WTC11 (cell line): ENCODE measurements around the gene FANCE. TPM values are rescaled to one million over a fixed set of nuclear protein-coding genes. Genes with fewer than 3 reads are reported as not detected.

Experiments used
- ELF4 ChIP-seq: sonication (generic); formaldehyde crosslinking; IDR thresholded peaks from 2 replicates; pipeline ENCODE4 v1.8.1; 2022; ENCODE audit warnings: low read depth, mild to moderate bottlenecking, moderate library complexity, missing genetic modification reagents
- MYBL2 ChIP-seq: sonication (generic); formaldehyde crosslinking; IDR thresholded peaks from 2 replicates; pipeline ENCODE4 v1.8.1; 2023; ENCODE audit warnings: mild to moderate bottlenecking, moderate library complexity, missing genetic modification reagents
- RELA ChIP-seq: sonication (generic); formaldehyde crosslinking; IDR thresholded peaks from 2 replicates; pipeline ENCODE4 v1.8.1; 2022; ENCODE audit warnings: missing genetic modification reagents, mild to moderate bottlenecking, borderline replicate concordance
- SP1 ChIP-seq: sonication (generic); formaldehyde crosslinking; conservative IDR thresholded peaks from 2 replicates; pipeline ENCODE4 v1.8.1; 2022; ENCODE audit warnings: missing genetic modification reagents
- ZNF232 ChIP-seq: sonication (generic); formaldehyde crosslinking; IDR thresholded peaks from 2 replicates; pipeline ENCODE4 v1.8.0; 2022; ENCODE audit warnings: mild to moderate bottlenecking, missing genetic modification reagents
- ZNF263 ChIP-seq: sonication (generic); formaldehyde crosslinking; IDR thresholded peaks from 2 replicates; pipeline ENCODE4 v1.8.1; 2022; ENCODE audit warnings: low read depth, mild to moderate bottlenecking, moderate library complexity, missing genetic modification reagents
- ZNF416 ChIP-seq: fragments of 250-450 bp; sonication (Bioruptor Pico); IDR thresholded peaks from 2 replicates; pipeline ENCODE4 v1.9.0; 2021; ENCODE audit warnings: mild to moderate bottlenecking, inconsistent platforms
- ZNF423 ChIP-seq: fragments of 250-450 bp; sonication (Bioruptor Pico); IDR thresholded peaks from 2 replicates; pipeline ENCODE4 v2.1.2; 2022; ENCODE audit warnings: mild to moderate bottlenecking, moderate library complexity
- total RNA-seq: library from RNA; stranded (reverse); gene quantifications from 3 replicates; pipeline ENCODE4 v1.2.3, GENCODE V29; 2021
- TF ChIP-seq, protein P1 (sequence below): fragments of 250-450 bp; sonication (Bioruptor Pico); IDR thresholded peaks from 2 replicates; pipeline ENCODE4 v1.9.0; 2021; ENCODE audit warnings: moderate library complexity, mild to moderate bottlenecking, inconsistent platforms, borderline replicate concordance
- TF ChIP-seq, protein P2 (sequence below): sonication (generic); formaldehyde crosslinking; IDR thresholded peaks from 2 replicates; pipeline ENCODE4 v1.8.1; 2023; ENCODE audit warnings: mild to moderate bottlenecking, moderate library complexity, missing genetic modification reagents
- TF ChIP-seq, protein P3 (sequence below): sonication (generic); formaldehyde crosslinking; IDR thresholded peaks from 2 replicates; pipeline ENCODE4 v1.8.0; 2022; ENCODE audit warnings: mild to moderate bottlenecking, missing genetic modification reagents
- TF ChIP-seq, protein P4 (sequence below): sonication (generic); formaldehyde crosslinking; IDR thresholded peaks from 2 replicates; pipeline ENCODE4 v1.8.0; 2022; ENCODE audit warnings: missing genetic modification reagents
- TF ChIP-seq, protein P5 (sequence below): sonication (generic); formaldehyde crosslinking; conservative IDR thresholded peaks from 2 replicates; pipeline ENCODE4 v1.8.1; 2023; ENCODE audit warnings: mild to moderate bottlenecking, low read depth, missing genetic modification reagents, moderate library complexity
- TF ChIP-seq, protein P6 (sequence below): fragments of 200-600 bp; IDR thresholded peaks from 2 replicates; pipeline ENCODE4 v1.8.0; 2022; ENCODE audit warnings: antibody characterized with exemption
- TF ChIP-seq, protein P7 (sequence below): sonication (generic); formaldehyde crosslinking; IDR thresholded peaks from 2 replicates; pipeline ENCODE4 v1.8.0; 2023; ENCODE audit warnings: missing genetic modification reagents
- TF ChIP-seq, protein P8 (sequence below): sonication (generic); formaldehyde crosslinking; IDR thresholded peaks from 2 replicates; pipeline ENCODE4 v1.8.1; 2022; ENCODE audit warnings: missing genetic modification reagents, borderline replicate concordance
- TF ChIP-seq, protein P9 (sequence below): fragments of 250-450 bp; sonication (Bioruptor Pico); IDR thresholded peaks from 2 replicates; pipeline ENCODE4 v2.1.2; 2022; ENCODE audit warnings: mild to moderate bottlenecking, moderate library complexity
- TF ChIP-seq, protein P10 (sequence below): sonication (generic); formaldehyde crosslinking; IDR thresholded peaks from 2 replicates; pipeline ENCODE4 v1.8.1; 2023; ENCODE audit warnings: mild to moderate bottlenecking, missing genetic modification reagents, moderate library complexity
- TF ChIP-seq, protein P11 (sequence below): sonication (generic); formaldehyde crosslinking; IDR thresholded peaks from 2 replicates; pipeline ENCODE4 v1.8.1; 2022; ENCODE audit warnings: low read depth, mild to moderate bottlenecking, moderate library complexity, missing genetic modification reagents, borderline replicate concordance

The FANCE gene
- total RNA-seq, 1 experiment from 2014 or later, result 22.3 TPM

DNA sequence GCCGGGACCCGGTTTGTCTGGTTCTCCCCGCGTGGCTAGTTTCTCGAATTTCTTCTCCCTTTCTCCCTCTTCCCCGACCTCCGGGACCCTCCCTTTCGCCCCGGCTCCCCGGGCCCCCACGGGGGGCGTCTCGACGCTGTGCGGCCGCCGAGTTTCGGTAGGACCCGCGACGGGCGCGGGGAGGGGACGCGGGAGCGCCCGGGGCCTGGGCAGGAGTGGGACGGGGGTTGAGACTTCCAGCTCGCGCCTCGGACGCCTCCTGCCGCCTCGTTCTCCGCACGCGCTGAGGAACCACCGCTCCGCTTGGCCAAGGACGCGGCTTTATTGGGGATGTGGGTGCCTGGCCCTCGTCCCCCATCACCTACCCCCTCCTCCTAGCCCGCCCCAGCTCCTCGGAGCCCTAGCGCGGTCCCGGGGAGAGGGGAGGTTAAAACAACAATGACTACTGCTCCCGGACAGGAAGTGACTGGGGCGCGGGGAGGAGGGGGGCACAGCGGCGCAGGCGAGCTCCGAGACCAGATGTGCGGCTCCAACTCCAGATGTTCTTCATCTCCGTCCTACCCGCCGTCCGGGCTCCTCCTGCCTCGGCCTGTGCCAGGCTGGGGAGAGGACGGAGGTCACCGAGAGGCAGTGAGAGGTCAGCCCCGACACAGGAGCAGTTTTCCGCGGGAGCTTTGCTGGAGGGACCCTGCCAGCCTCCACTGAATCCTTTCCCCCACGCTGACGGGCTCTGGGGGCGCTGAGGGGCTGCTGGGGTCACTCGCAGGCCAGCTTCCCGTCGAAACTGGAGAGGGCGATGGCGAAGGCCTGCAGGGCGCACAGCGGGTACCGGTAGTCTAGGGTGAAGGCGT, 45.7 kb downstream of the FANCE start (continued):
- TF ChIP-seq, protein P1, sequence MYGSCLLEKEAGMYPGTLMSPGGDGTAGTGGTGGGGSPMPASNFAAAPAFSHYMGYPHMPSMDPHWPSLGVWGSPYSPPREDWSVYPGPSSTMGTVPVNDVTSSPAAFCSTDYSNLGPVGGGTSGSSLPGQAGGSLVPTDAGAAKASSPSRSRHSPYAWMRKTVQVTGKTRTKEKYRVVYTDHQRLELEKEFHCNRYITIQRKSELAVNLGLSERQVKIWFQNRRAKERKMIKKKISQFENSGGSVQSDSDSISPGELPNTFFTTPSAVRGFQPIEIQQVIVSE, result no peak
- TF ChIP-seq, protein P2, sequence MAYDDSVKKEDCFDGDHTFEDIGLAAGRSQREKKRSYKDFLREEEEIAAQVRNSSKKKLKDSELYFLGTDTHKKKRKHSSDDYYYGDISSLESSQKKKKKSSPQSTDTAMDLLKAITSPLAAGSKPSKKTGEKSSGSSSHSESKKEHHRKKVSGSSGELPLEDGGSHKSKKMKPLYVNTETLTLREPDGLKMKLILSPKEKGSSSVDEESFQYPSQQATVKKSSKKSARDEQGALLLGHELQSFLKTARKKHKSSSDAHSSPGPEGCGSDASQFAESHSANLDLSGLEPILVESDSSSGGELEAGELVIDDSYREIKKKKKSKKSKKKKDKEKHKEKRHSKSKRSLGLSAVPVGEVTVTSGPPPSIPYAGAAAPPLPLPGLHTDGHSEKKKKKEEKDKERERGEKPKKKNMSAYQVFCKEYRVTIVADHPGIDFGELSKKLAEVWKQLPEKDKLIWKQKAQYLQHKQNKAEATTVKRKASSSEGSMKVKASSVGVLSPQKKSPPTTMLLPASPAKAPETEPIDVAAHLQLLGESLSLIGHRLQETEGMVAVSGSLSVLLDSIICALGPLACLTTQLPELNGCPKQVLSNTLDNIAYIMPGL, result peak; percentile 83
- TF ChIP-seq ZNF423 (CRISPR knock-in tag), result peak; percentile 92
- TF ChIP-seq, protein P3, sequence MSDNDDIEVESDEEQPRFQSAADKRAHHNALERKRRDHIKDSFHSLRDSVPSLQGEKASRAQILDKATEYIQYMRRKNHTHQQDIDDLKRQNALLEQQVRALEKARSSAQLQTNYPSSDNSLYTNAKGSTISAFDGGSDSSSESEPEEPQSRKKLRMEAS (CRISPR knock-in tag), result peak; percentile 48
- no peak for TF ChIP-seq RELA (CRISPR knock-in tag)
- TF ChIP-seq, protein P4, sequence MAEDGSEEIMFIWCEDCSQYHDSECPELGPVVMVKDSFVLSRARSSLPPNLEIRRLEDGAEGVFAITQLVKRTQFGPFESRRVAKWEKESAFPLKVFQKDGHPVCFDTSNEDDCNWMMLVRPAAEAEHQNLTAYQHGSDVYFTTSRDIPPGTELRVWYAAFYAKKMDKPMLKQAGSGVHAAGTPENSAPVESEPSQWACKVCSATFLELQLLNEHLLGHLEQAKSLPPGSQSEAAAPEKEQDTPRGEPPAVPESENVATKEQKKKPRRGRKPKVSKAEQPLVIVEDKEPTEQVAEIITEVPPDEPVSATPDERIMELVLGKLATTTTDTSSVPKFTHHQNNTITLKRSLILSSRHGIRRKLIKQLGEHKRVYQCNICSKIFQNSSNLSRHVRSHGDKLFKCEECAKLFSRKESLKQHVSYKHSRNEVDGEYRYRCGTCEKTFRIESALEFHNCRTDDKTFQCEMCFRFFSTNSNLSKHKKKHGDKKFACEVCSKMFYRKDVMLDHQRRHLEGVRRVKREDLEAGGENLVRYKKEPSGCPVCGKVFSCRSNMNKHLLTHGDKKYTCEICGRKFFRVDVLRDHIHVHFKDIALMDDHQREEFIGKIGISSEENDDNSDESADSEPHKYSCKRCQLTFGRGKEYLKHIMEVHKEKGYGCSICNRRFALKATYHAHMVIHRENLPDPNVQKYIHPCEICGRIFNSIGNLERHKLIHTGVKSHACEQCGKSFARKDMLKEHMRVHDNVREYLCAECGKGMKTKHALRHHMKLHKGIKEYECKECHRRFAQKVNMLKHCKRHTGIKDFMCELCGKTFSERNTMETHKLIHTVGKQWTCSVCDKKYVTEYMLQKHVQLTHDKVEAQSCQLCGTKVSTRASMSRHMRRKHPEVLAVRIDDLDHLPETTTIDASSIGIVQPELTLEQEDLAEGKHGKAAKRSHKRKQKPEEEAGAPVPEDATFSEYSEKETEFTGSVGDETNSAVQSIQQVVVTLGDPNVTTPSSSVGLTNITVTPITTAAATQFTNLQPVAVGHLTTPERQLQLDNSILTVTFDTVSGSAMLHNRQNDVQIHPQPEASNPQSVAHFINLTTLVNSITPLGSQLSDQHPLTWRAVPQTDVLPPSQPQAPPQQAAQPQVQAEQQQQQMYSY (CRISPR knock-in tag), result peak; percentile 90
- TF ChIP-seq, protein P5, sequence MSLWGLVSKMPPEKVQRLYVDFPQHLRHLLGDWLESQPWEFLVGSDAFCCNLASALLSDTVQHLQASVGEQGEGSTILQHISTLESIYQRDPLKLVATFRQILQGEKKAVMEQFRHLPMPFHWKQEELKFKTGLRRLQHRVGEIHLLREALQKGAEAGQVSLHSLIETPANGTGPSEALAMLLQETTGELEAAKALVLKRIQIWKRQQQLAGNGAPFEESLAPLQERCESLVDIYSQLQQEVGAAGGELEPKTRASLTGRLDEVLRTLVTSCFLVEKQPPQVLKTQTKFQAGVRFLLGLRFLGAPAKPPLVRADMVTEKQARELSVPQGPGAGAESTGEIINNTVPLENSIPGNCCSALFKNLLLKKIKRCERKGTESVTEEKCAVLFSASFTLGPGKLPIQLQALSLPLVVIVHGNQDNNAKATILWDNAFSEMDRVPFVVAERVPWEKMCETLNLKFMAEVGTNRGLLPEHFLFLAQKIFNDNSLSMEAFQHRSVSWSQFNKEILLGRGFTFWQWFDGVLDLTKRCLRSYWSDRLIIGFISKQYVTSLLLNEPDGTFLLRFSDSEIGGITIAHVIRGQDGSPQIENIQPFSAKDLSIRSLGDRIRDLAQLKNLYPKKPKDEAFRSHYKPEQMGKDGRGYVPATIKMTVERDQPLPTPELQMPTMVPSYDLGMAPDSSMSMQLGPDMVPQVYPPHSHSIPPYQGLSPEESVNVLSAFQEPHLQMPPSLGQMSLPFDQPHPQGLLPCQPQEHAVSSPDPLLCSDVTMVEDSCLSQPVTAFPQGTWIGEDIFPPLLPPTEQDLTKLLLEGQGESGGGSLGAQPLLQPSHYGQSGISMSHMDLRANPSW, result no peak
- TF ChIP-seq, protein P6, sequence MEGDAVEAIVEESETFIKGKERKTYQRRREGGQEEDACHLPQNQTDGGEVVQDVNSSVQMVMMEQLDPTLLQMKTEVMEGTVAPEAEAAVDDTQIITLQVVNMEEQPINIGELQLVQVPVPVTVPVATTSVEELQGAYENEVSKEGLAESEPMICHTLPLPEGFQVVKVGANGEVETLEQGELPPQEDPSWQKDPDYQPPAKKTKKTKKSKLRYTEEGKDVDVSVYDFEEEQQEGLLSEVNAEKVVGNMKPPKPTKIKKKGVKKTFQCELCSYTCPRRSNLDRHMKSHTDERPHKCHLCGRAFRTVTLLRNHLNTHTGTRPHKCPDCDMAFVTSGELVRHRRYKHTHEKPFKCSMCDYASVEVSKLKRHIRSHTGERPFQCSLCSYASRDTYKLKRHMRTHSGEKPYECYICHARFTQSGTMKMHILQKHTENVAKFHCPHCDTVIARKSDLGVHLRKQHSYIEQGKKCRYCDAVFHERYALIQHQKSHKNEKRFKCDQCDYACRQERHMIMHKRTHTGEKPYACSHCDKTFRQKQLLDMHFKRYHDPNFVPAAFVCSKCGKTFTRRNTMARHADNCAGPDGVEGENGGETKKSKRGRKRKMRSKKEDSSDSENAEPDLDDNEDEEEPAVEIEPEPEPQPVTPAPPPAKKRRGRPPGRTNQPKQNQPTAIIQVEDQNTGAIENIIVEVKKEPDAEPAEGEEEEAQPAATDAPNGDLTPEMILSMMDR, result no peak
- 0 out of 2 replicates have a peak, but pooled peaks have one; percentile 20 for TF ChIP-seq ZNF232
- no peak for TF ChIP-seq ZNF416 (CRISPR knock-in tag)
- TF ChIP-seq ZNF263 (CRISPR knock-in tag), result 0 out of 2 replicates have a peak, but pooled peaks have one; percentile 68
- TF ChIP-seq, protein P7, sequence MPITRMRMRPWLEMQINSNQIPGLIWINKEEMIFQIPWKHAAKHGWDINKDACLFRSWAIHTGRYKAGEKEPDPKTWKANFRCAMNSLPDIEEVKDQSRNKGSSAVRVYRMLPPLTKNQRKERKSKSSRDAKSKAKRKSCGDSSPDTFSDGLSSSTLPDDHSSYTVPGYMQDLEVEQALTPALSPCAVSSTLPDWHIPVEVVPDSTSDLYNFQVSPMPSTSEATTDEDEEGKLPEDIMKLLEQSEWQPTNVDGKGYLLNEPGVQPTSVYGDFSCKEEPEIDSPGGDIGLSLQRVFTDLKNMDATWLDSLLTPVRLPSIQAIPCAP, result 0 out of 2 replicates have a peak, but pooled peaks have one; percentile 5
- TF ChIP-seq SP1, result peak; percentile 67; the same call in 1 of the 2 replicates
- peak; percentile 45; the same call in 1 of the 2 replicates for TF ChIP-seq ELF4 (CRISPR knock-in tag)
- TF ChIP-seq, protein P8, sequence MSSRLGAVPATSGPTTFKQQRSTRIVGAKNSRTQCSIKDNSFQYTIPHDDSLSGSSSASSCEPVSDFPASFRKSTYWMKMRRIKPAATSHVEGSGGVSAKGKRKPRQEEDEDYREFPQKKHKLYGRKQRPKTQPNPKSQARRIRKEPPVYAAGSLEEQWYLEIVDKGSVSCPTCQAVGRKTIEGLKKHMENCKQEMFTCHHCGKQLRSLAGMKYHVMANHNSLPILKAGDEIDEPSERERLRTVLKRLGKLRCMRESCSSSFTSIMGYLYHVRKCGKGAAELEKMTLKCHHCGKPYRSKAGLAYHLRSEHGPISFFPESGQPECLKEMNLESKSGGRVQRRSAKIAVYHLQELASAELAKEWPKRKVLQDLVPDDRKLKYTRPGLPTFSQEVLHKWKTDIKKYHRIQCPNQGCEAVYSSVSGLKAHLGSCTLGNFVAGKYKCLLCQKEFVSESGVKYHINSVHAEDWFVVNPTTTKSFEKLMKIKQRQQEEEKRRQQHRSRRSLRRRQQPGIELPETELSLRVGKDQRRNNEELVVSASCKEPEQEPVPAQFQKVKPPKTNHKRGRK, result no peak
- TF ChIP-seq, protein P9, sequence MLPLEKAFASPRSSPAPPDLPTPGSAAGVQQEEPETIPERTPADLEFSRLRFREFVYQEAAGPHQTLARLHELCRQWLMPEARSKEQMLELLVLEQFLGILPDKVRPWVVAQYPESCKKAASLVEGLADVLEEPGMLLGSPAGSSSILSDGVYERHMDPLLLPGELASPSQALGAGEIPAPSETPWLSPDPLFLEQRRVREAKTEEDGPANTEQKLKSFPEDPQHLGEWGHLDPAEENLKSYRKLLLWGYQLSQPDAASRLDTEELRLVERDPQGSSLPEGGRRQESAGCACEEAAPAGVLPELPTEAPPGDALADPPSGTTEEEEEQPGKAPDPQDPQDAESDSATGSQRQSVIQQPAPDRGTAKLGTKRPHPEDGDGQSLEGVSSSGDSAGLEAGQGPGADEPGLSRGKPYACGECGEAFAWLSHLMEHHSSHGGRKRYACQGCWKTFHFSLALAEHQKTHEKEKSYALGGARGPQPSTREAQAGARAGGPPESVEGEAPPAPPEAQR (CRISPR knock-in tag), result no peak
- TF ChIP-seq, protein P10, sequence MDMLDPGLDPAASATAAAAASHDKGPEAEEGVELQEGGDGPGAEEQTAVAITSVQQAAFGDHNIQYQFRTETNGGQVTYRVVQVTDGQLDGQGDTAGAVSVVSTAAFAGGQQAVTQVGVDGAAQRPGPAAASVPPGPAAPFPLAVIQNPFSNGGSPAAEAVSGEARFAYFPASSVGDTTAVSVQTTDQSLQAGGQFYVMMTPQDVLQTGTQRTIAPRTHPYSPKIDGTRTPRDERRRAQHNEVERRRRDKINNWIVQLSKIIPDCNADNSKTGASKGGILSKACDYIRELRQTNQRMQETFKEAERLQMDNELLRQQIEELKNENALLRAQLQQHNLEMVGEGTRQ (CRISPR knock-in tag), result no peak
- TF ChIP-seq, protein P11, sequence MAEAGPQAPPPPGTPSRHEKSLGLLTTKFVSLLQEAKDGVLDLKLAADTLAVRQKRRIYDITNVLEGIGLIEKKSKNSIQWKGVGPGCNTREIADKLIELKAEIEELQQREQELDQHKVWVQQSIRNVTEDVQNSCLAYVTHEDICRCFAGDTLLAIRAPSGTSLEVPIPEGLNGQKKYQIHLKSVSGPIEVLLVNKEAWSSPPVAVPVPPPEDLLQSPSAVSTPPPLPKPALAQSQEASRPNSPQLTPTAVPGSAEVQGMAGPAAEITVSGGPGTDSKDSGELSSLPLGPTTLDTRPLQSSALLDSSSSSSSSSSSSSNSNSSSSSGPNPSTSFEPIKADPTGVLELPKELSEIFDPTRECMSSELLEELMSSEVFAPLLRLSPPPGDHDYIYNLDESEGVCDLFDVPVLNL, result no peak
- TF ChIP-seq MYBL2, result peak; percentile 40; the same call in 1 of the 2 replicates
